HCT116 (cell line): ENCODE data around the gene NEURL1B. TPM values are rescaled to one million over a fixed set of nuclear protein-coding genes. Genes with fewer than 3 reads are reported as not detected.

ENCODE experiments used
- ATAC-seq: fragments of 200-7000 bp; cut with Tn5 transposase; 2 replicates; pipeline ENCODE4 v1.9.1; 2020; ENCODE audit warnings: mild to moderate bottlenecking, moderate library complexity
- BruUV-seq: library from RNA; stranded (reverse); fragments of 400-500 nt; replicated peaks from 2 replicates; lab custom pipeline; 2021; lab: Mats Ljungman, UMichigan
- CTCF ChIA-PET: fragments of 300-600 bp; sonication (Branson Sonifier 250); formaldehyde crosslinking; loops from one replicate; lab custom pipeline; 2021; ENCODE audit warnings: antibody characterized with exemption; lab: Charles Lee
- POLR2A ChIA-PET: fragments of 300-600, 350-600 bp; sonication (Branson Sonifier 250); formaldehyde crosslinking; loops from one replicate; lab custom pipeline; 2021; ENCODE audit warnings: antibody characterized with exemption; lab: Charles Lee
- RAD21 ChIA-PET, 2 experiments: fragments of 300-600 bp; sonication (Branson Sonifier 250); formaldehyde crosslinking; loops; one replicate each; lab custom pipeline; 2023; ENCODE audit warnings: low total read pairs in 2 of 2; ENCODE audit not compliant: uncharacterized antibody in 2 of 2, unreplicated experiment in 2 of 2, low non-redundant PET in 1 of 2; lab: Charles Lee
- DNase-seq: peaks from one replicate; pipeline ENCODE4 v3.0.0-alpha.2; 2010; ENCODE audit warnings: low read depth, low spot score
- H2AFZ ChIP-seq: fragments of 200-600 bp; shearing (Covaris generic), sonication (generic); 2 replicates; pipeline ENCODE4 v1.6.1; 2017; ENCODE audit warnings: low read depth, mixed run types, mixed read lengths, antibody characterized with exemption, low read length; ENCODE audit not compliant: poor library complexity, severe bottlenecking
- H3K27ac ChIP-seq: 2 replicates; pipeline ENCODE4 v1.5.1; 2012; ENCODE audit warnings: low read depth, low read length
- H3K27me3 ChIP-seq: fragments of 200-600 bp; sonication (generic); 2 replicates; pipeline ENCODE4 v1.6.1; 2016; ENCODE audit warnings: mixed run types, low read length, mixed read lengths; ENCODE audit not compliant: insufficient read depth
- H3K36me3 ChIP-seq, 2 experiments: fragments of 200-500 bp in 1 of 2; fragments of 200-600 bp in 1 of 2; sonication (Bioruptor generic) in 1 of 2; sonication (generic) in 1 of 2; 2 replicates each; pipeline versions ENCODE4 v1.5.1 to v1.6.1; 2014 to 2016; ENCODE audit warnings: low read length in 2 of 2, inconsistent platforms in 1 of 2, mixed read lengths in 1 of 2, mixed run types in 1 of 2; ENCODE audit not compliant: insufficient read depth in 2 of 2, control insufficient read depth in 1 of 2
- H3K4me1 ChIP-seq, 2 experiments: fragments of 200-600 bp in 1 of 2; sonication (generic) in 1 of 2; 2 replicates each; pipeline versions ENCODE4 v1.5.1 to v1.6.1; 2012 to 2017; ENCODE audit warnings: low read length in 2 of 2, inconsistent platforms in 1 of 2, mild to moderate bottlenecking in 1 of 2, mixed read lengths in 1 of 2, mixed run types in 1 of 2, moderate library complexity in 1 of 2; ENCODE audit not compliant: insufficient read depth in 2 of 2, control insufficient read depth in 1 of 2
- H3K4me2 ChIP-seq: fragments of 200-600 bp; sonication (generic); 2 replicates; pipeline ENCODE4 v1.6.1; 2017; ENCODE audit warnings: mixed run types, low read length, mixed read lengths
- H3K4me3 ChIP-seq, 2 experiments: fragments of 200-600 bp in 1 of 2; sonication (generic) in 1 of 2; replicated peaks in 1 of 2; 2 replicates each; pipeline ENCODE4 v1.5.1; 2011 to 2016; ENCODE audit warnings: low read length in 2 of 2, control low read depth in 1 of 2, low read depth in 1 of 2, mild to moderate bottlenecking in 1 of 2, mixed read lengths in 1 of 2, mixed run types in 1 of 2
- H3K79me2 ChIP-seq: fragments of 200-600 bp; sonication (generic); 2 replicates; pipeline ENCODE4 v1.6.1; 2017; ENCODE audit warnings: mild to moderate bottlenecking, mixed run types, low read length, moderate library complexity, mixed read lengths; ENCODE audit not compliant: insufficient read depth
- H3K9ac ChIP-seq: fragments of 200-600 bp; sonication (generic); 2 replicates; pipeline ENCODE4 v1.6.1; 2016; ENCODE audit warnings: low read length, mixed read lengths
- H3K9me2 ChIP-seq: fragments of 200-600 bp; sonication (generic), shearing (Covaris generic); 2 replicates; pipeline ENCODE4 v1.6.1; 2017; ENCODE audit warnings: mixed run types, mild to moderate bottlenecking, moderate library complexity; ENCODE audit not compliant: insufficient read depth
- H3K9me3 ChIP-seq, 2 experiments: fragments of 200-500 bp in 1 of 2; fragments of 200-600 bp in 1 of 2; sonication (Bioruptor generic) in 1 of 2; sonication (generic) in 1 of 2; 2 replicates each; pipeline ENCODE4 v1.6.1; 2014 to 2017; ENCODE audit warnings: low read length in 2 of 2, mixed read lengths in 2 of 2, inconsistent platforms in 1 of 2, low read depth in 1 of 2, mild to moderate bottlenecking in 1 of 2, mixed run types in 1 of 2, moderate library complexity in 1 of 2; ENCODE audit not compliant: control insufficient read depth in 1 of 2, insufficient read depth in 1 of 2
- H4K20me1 ChIP-seq: fragments of 200-600 bp; sonication (generic), shearing (Covaris generic); 2 replicates; pipeline ENCODE4 v1.6.1; 2017; ENCODE audit warnings: mixed run types, mild to moderate bottlenecking, moderate library complexity; ENCODE audit not compliant: insufficient read depth
- ATF3 ChIP-seq: IDR thresholded peaks from 2 replicates; pipeline ENCODE4 v1.6.1; 2012
- EGR1 ChIP-seq: IDR thresholded peaks from 2 replicates; pipeline ENCODE4 v1.6.1; 2012; ENCODE audit warnings: low read depth
- POLR2A ChIP-seq: IDR thresholded peaks from 2 replicates; pipeline ENCODE4 v1.7.0; 2011; ENCODE audit warnings: borderline replicate concordance; ENCODE audit not compliant: insufficient read depth, insufficient read length; ENCODE audit errors: extremely low read depth
- POLR2AphosphoS5 ChIP-seq: IDR thresholded peaks from 2 replicates; pipeline ENCODE4 v1.6.1; 2011; ENCODE audit warnings: mild to moderate bottlenecking, low read depth, low read length, moderate library complexity
- REST ChIP-seq: IDR thresholded peaks from 2 replicates; pipeline ENCODE4 v1.6.1; 2012; ENCODE audit warnings: low read depth
- ZFX ChIP-seq: fragments of 450-650 bp; IDR thresholded peaks from 2 replicates; pipeline ENCODE4 v1.6.1; 2017
- intact Hi-C: fragments of 100-400 bp; cut with micrococcal nuclease; formaldehyde crosslinking; loops from 2 replicates; pipeline ENCODE4 v1.10.0; 2022
- total RNA-seq: library from RNA; stranded (reverse); gene quantifications from one replicate; pipeline ENCODE4 v1.2.1, GENCODE V29; 2021; ENCODE audit not compliant: unreplicated experiment

Gene NEURL1B
- total RNA-seq, 1 experiment from 2014 or later, result 5.8 TPM

GRCh38 chr5:172668594-172669071 is 27.6 kb downstream of the NEURL1B start:
- H3K4me2 ChIP-seq, result no peak overlapping the region
- no peak for DNase-seq
- H4K20me1 ChIP-seq, result no peaks in the 10 kb centered on the region
- no peak overlapping the region for H3K27ac ChIP-seq
- CTCF ChIA-PET, result no interaction called here
- RAD21 ChIA-PET, result no interaction called here
- H3K79me2 ChIP-seq, result no peaks in the 10 kb centered on the region
- no peak overlapping the region for H2AFZ ChIP-seq
- H3K9me2 ChIP-seq, result no peaks in the 10 kb centered on the region
- intact Hi-C loops, result no loop called here
- TF ChIP-seq POLR2AphosphoS5, result no peak
- no peak for TF ChIP-seq REST
- no peak for TF ChIP-seq EGR1
- no peak for TF ChIP-seq POLR2A
- TF ChIP-seq ZFX, result no peak
- no peak for TF ChIP-seq ATF3
- no peak overlapping the region for H3K4me3 ChIP-seq
- no peak overlapping the region for H3K9ac ChIP-seq
- H3K4me1 ChIP-seq, result no peaks in the 10 kb centered on the region
- no TSS peak for BruUV-seq
- no peaks in the 10 kb centered on the region for H3K9me3 ChIP-seq
- POLR2A ChIA-PET, result no interaction called here
- H3K27me3 ChIP-seq, result no peaks in the 10 kb centered on the region
- H3K36me3 ChIP-seq, result no peaks in the 10 kb centered on the region
- ATAC-seq, result no peak
